ENCODE measurements around the gene ZNF324. TPM values are rescaled to one million over a fixed set of nuclear protein-coding genes. Genes with fewer than 3 reads are reported as not detected.

Gene ZNF324
- total and polyA plus RNA-seq, 9 of the 15 experiments (the other 6 are each of a cell fraction or from before 2014, with no cell fraction given) = 0.92 to 16.4 (median 5.3) TPM

DNA sequence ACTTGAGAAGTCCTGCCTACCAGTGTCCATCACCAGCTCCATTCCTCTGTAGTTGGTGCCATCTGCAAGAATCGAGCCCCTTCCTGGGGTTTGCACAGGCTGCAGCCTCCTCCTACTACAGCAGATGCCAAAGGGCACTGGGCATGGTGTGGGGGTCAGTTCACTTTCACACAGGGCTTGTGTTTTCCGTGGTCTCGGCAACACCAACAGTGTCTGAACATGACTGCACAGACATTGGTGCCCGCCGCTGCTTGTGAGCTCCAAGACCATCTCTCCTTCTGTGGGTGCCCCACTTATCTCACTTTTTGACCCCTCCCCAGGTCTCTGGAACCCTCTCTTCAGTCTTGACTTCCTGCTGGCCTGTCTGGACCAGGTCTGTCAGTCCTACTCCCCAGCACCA lies 24.5 kb downstream of the ZNF324 start:
- Histone ChIP-seq H3K27me3 (ENCODE audit: control insufficient read depth in 2 of 2, insufficient read depth in 2 of 2, low read length in 2 of 2) (no peaks in the 10 kb centered on the region), H4K20me1 (replicated peaks; ENCODE audit: control insufficient read depth, insufficient read depth, low read length) (no peaks in the 10 kb centered on the region), H3K9me3 (replicated peaks; ENCODE audit: control insufficient read depth, insufficient read depth, low read depth, low read length) (no peaks in the 10 kb centered on the region), H3K4me2 (ENCODE audit: insufficient read depth, low read length) (no peak overlapping the region), H2AFZ (ENCODE audit: low read depth, low read length) (no peak overlapping the region), H3K9ac (ENCODE audit: insufficient read depth in 1 of 2, low read depth in 2 of 2, low read length in 2 of 2) (no peak overlapping the region), H3K4me1 (replicated peaks in 1 of 2; ENCODE audit: control insufficient read depth in 2 of 2, insufficient read depth in 2 of 2, low read length in 2 of 2) (peaks cover 14 to 20% of the 10 kb centered on the region in 2 experiments; a peak in 4 of 5 replicates), H3K27ac (ENCODE audit: extremely low read depth, low read depth, low read length) (no peak overlapping the region), H3K36me3 (ENCODE audit: control insufficient read depth, insufficient read depth, low read length) (peaks cover 19% of the 10 kb centered on the region; the same call in 2 of the 3 replicates), H3K9me1 (ENCODE audit: control insufficient read depth, insufficient read depth, low read length) (no peaks in the 10 kb centered on the region), H3K79me2 (ENCODE audit: control insufficient read depth, insufficient read depth, low read length) (peaks cover 47% of the 10 kb centered on the region), H3K4me3 (no peak overlapping the region)
- 88% methylated on average over 5 of the region's 5 CpGs for WGBS (ENCODE audit: insufficient coverage, low coverage, missing lambda C conversion rate)
- BruUV-seq (replicated peaks) = TSS peak; percentile 15
- intact Hi-C loops (cut with micrococcal nuclease) (no loop called here), in situ Hi-C loops (cut with MboI) (no loop called here)
- no peak for DNase-seq (ENCODE audit: extremely low read depth in 1 of 4, low spot score in 3 of 4)
- TF ChIP-seq TBP (optimal IDR thresholded peaks at IDR 0.05; ENCODE audit: low read depth, low read length) = no peak
- no peak for TF ChIP-seq EP400 (IDR thresholded peaks at IDR 0.05)
- no peak for TF ChIP-seq ZNF408 (CRISPR knock-in tag; IDR thresholded peaks at IDR 0.05; ENCODE audit: low read depth)
- TF ChIP-seq ZNF165 (CRISPR knock-in tag; IDR thresholded peaks at IDR 0.05; ENCODE audit: borderline replicate concordance) = no peak
- TF ChIP-seq CREB1 (IDR thresholded peaks at IDR 0.05) = no peak
- no peak for TF ChIP-seq CREB1 (CRISPR knock-in tag; IDR thresholded peaks at IDR 0.05)
- no peak for TF ChIP-seq ZNF311 (CRISPR knock-in tag; IDR thresholded peaks at IDR 0.05)
- TF ChIP-seq PHF20 (IDR thresholded peaks at IDR 0.05; ENCODE audit: partially characterized antibody) = no peak
- TF ChIP-seq FOXK1 (CRISPR knock-in tag; IDR thresholded peaks at IDR 0.05; ENCODE audit: borderline replicate concordance) = no peak
- no peak for TF ChIP-seq BRD4 (IDR thresholded peaks at IDR 0.05)
- no peak for TF ChIP-seq NFYB (IDR thresholded peaks at IDR 0.05; ENCODE audit: extremely low read depth, insufficient read length)
- ChIA-PET POLR2A (interaction anchor here (0.6 kb wide), 1 partner anchor 13 kb away, joined by 4 read pairs; no protein-coding TSS in a partner anchor), CTCF (ENCODE audit: low intra/inter-chr PET ratio) (no interaction called here)
- no peak for ATAC-seq
- no peak for FAIRE-seq

All from K562 (cell line).